AG04449 (cell line): Measurements from ENCODE around the gene NRIP3.

Experiments used
- CTCF ChIA-PET: fragments of 350-600 bp; formaldehyde crosslinking; extraction: SDS; loops from one replicate; lab custom pipeline; 2021; ENCODE audit warnings: antibody characterized with exemption; lab: Yijun Ruan, JAX
- POLR2A ChIA-PET: fragments of 400-600, 350-600 bp; formaldehyde crosslinking; extraction: SDS; loops from one replicate; lab custom pipeline; 2020; ENCODE audit warnings: antibody characterized with exemption, inconsistent platforms; lab: Yijun Ruan, JAX
- DNase-seq: peaks from one replicate; pipeline ENCODE4 v3.0.0-alpha.2; 2010; ENCODE audit warnings: low read depth, low spot score
- H3K4me3 ChIP-seq: 2 replicates; pipeline ENCODE4 v1.5.1; 2011; ENCODE audit warnings: low read depth, mild to moderate bottlenecking, control low read depth, low read length
- TF ChIP-seq, protein P1 (sequence below): IDR thresholded peaks from one replicate; pipeline ENCODE4 v1.5.1; 2011; ENCODE audit warnings: mild to moderate bottlenecking, moderate library complexity, low read length, control low read depth, inconsistent platforms; ENCODE audit not compliant: insufficient read depth; ENCODE audit errors: missing control alignments

NRIP3 gene

DNA sequence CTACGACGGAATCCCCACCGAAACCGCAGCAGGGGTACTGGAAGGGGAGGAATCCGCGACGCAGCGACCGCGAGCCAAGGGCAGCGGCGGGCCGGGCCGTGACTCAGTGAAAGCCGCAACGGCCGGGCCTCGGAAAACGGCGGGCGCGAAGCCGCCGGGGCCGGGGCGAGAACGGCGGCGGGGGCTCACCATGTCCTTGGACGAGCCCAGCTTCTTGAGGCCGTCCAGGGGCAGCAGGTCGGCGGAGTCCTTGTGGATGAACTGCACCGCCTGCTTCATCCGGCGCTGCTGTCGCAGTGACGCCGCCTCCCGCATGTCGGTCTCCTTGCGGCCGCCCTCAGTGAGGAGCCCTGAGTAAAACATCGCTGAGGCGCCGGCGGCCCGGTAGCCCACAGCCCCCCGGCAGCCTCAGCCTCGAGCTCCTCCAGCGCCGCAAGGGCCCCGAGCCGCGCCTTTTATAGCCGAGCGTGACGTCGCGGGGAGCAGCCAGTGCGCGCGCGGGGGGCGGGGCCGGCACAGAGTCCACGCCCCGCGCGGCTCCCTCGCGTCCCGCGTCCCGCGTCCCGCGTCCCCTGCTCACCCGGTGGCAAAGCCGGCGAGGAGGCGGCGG, at the start of gene NRIP3:
TSS of gene NRIP3 (minus strand) at position 429 of the 610 bp plus-strand sequence. CDS start at position 363, 66 bp downstream.
- ChIA-PET CTCF (interaction anchor here (0.6 to 2.5 kb wide), 4 partner anchors 10 to 39 kb away, joined by 4 to 14 read pairs (median 4); partner anchors contain the start of gene TMEM9B), POLR2A (interaction anchor here (0.6 to 0.7 kb wide), 2 partner anchors 18 to 36 kb away, joined by 3 read pairs; no protein-coding TSS in a partner anchor)
- DNase-seq: no peak
- TF ChIP-seq, protein P1, sequence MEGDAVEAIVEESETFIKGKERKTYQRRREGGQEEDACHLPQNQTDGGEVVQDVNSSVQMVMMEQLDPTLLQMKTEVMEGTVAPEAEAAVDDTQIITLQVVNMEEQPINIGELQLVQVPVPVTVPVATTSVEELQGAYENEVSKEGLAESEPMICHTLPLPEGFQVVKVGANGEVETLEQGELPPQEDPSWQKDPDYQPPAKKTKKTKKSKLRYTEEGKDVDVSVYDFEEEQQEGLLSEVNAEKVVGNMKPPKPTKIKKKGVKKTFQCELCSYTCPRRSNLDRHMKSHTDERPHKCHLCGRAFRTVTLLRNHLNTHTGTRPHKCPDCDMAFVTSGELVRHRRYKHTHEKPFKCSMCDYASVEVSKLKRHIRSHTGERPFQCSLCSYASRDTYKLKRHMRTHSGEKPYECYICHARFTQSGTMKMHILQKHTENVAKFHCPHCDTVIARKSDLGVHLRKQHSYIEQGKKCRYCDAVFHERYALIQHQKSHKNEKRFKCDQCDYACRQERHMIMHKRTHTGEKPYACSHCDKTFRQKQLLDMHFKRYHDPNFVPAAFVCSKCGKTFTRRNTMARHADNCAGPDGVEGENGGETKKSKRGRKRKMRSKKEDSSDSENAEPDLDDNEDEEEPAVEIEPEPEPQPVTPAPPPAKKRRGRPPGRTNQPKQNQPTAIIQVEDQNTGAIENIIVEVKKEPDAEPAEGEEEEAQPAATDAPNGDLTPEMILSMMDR: no peak
- peak within 1 kb of the TSS; percentile 65 for H3K4me3 ChIP-seq

DNA sequence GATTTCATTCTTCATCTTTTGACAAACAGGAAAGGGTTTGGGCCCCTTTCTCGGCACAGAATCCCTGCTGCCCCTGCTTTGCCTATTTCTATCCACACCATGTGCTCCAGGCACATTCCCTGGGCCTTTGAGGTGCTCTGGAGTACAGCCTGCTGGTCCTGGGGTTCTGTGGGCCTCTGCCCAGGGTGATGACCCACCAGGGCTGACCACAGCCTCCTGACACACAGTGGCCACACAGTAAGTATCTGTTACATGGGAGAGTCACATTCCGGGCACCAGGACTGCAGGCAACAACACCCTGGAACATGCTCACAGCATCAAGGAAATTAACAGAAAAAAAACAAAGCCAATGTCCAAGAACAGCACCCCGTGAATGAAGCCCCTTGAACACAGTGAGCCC, 48.5 kb upstream of the NRIP3 start:
- TF ChIP-seq, protein P1: no peak
- CTCF ChIA-PET: interaction anchor here (1.2 kb wide), 1 partner anchor 37 kb away, joined by 6 read pairs; no protein-coding TSS in a partner anchor
- no peak overlapping the region for H3K4me3 ChIP-seq
- DNase-seq: no peak
- POLR2A ChIA-PET: no interaction called here

DNA sequence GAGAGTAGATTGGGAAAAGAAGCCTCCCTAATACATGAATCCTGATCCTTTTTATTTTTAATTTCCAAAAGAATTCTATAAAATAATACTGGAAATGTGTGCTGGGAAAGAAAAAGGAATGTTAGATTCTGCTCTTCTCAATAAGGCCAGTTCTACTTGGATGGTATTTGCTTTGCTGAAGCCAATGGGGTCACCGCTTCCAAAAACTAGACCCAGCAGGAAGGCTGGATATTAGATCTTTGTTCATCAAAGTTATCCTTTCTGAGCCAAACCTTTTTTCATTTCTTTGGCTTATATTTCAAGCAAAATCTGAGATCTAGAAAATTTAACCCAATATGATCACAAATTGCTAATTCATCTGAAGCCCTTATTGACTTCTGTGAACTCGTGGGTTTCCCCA, 46.2 kb upstream of the NRIP3 start:
- DNase-seq: no peak
- TF ChIP-seq, protein P1: no peak
- H3K4me3 ChIP-seq: no peak overlapping the region
- ChIA-PET POLR2A (no interaction called here), CTCF (interaction anchor here (1.3 to 1.5 kb wide), 2 partner anchors 9 to 14 kb away, joined by 3 to 4 read pairs; no protein-coding TSS in a partner anchor)

DNA sequence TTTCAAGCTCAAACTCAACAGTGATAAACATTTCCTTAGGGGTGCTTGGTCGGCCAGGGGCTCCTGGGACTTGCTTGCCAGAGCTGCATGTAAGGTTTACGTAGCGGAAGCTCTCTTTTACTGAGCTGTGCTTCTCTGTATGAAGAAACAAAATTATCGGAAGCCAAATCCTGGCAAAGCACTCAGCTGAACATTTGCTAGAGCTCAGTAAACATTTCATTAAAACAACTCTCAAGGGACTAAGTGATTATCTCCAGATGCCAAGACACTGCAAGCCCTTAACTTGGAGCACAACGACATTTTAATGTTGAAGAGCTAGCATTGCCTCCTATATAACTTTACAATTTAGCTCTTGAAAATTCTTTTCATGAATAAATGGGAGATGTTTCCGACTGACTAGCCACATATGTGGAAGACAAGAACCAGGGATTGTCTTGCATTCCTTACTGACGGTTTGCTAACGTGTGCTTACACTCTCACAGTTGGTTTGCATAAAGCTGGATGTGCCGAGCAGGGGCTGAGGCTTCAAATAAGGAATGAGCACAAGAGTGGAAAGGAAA, 44.2 kb upstream of the NRIP3 start:
- no peak overlapping the region for H3K4me3 ChIP-seq
- ChIA-PET POLR2A (interaction anchor here (0.7 to 1.1 kb wide), 2 partner anchors 12 to 412 kb away, joined by 3 read pairs; no protein-coding TSS in a partner anchor), CTCF (interaction anchor here (1.0 to 2.1 kb wide), 4 partner anchors 9 to 90 kb away, joined by 3 to 8 read pairs (median 6); no protein-coding TSS in a partner anchor)
- DNase-seq: peak; percentile 23
- TF ChIP-seq, protein P1: no peak

DNA sequence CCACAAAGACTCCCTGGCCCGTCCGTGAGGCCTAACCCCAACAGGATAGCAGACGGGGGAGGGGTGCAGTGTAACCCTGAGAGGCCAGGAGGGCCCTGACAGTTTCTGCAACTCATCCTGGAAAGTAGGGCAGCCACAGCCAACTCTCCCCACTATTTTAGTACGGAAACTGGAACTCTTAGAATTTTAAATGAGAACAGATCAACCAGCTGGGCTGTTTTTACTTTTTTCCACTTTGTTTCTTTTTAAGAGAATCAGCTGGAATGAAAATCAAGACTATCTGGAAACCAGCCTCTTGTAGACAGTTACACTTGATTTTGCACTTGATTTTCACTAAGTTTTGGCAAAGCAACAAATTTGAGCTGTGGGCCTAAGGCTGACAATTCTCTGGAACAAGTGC, 42.7 kb upstream of the NRIP3 start:
- TF ChIP-seq, protein P1: no peak
- ChIA-PET CTCF (interaction anchor here (1.0 kb wide), 1 partner anchor 33 kb away, joined by 3 read pairs; no protein-coding TSS in a partner anchor), POLR2A (no interaction called here)
- no peak overlapping the region for H3K4me3 ChIP-seq
- no peak for DNase-seq

DNA sequence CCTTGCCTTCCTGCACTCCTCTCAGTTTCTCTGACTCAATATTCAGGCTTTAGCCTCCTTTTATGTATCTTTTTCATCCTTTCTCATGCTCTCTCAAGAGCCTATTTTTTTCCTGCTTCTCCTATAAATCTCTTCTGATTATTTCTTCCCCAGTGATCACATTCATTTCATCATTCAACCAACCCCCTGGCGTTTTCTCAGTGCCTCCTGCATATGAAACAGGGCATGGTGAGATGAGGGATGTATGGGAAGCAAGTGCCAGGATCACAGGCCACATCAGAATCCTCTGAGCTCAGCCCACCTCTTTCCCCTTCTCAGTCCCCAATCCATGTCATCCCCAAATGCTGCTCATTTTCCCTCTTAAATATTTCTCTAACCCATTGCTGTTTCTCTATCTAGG, 38.7 kb upstream of the NRIP3 start:
- no peak for DNase-seq
- CTCF ChIA-PET: no interaction called here
- TF ChIP-seq, protein P1: no peak
- POLR2A ChIA-PET: no interaction called here
- H3K4me3 ChIP-seq: no peak overlapping the region
